MM.1S (cell line): ENCODE data around the gene AGBL1.
"Not testable (repeated sequence)": the region's sequence is repeated elsewhere in the genome, so short reads cannot be mapped to it uniquely, and the experiment has no call there.

Source experiments
- DNase-seq: peaks from one replicate; pipeline ENCODE4 v3.0.0-alpha.2; 2015
- H2AFZ ChIP-seq: fragments of 300-600 bp; sonication (generic); 2 replicates; pipeline ENCODE4 v1.6.0; 2016; ENCODE audit warnings: antibody characterized with exemption, low read length
- H3F3A ChIP-seq: fragments of 300-600 bp; sonication (generic); 2 replicates; pipeline ENCODE4 v1.6.1; 2016; ENCODE audit warnings: mild to moderate bottlenecking, antibody characterized with exemption, low read length, moderate library complexity, mixed read lengths; ENCODE audit not compliant: insufficient read depth
- H3K27ac ChIP-seq: fragments of 300-600 bp; sonication (generic); 2 replicates; pipeline ENCODE4 v1.5.1; 2016; ENCODE audit warnings: mild to moderate bottlenecking, low read length
- H3K27me3 ChIP-seq: fragments of 300-600 bp; sonication (generic); replicated peaks from 2 replicates; pipeline ENCODE4 v1.6.0; 2016; ENCODE audit warnings: low read length; ENCODE audit not compliant: insufficient read depth
- H3K36me3 ChIP-seq: fragments of 300-600 bp; sonication (generic); replicated peaks from 2 replicates; pipeline ENCODE4 v1.6.1; 2016; ENCODE audit warnings: mild to moderate bottlenecking, low read length, mixed read lengths; ENCODE audit not compliant: insufficient read depth
- H3K4me1 ChIP-seq: fragments of 300-600 bp; sonication (generic); 2 replicates; pipeline ENCODE4 v1.6.1; 2016; ENCODE audit warnings: low read length, mixed read lengths
- H3K4me2 ChIP-seq: fragments of 300-600 bp; sonication (generic); 2 replicates; pipeline ENCODE4 v1.6.0; 2016; ENCODE audit warnings: low read depth, low read length
- H3K4me3 ChIP-seq: fragments of 300-600 bp; sonication (generic); 2 replicates; pipeline ENCODE4 v1.5.1; 2016; ENCODE audit warnings: low read length, mixed read lengths
- H3K79me2 ChIP-seq: fragments of 300-600 bp; sonication (generic); 2 replicates; pipeline ENCODE4 v1.6.1; 2016; ENCODE audit warnings: mixed run types, low read length, mixed read lengths
- H3K9ac ChIP-seq: fragments of 300-600 bp; sonication (generic); 2 replicates; pipeline ENCODE4 v1.6.1; 2016; ENCODE audit warnings: low read length, mixed read lengths
- H3K9me2 ChIP-seq: fragments of 300-600 bp; sonication (generic); replicated peaks from 2 replicates; pipeline ENCODE4 v1.6.1; 2016; ENCODE audit warnings: mild to moderate bottlenecking, low read length, mixed read lengths; ENCODE audit not compliant: insufficient read depth
- H3K9me3 ChIP-seq: fragments of 300-600 bp; sonication (generic); replicated peaks from 2 replicates; pipeline ENCODE4 v1.6.1; 2016; ENCODE audit warnings: mild to moderate bottlenecking, low read length, mixed read lengths; ENCODE audit not compliant: insufficient read depth
- H4K20me1 ChIP-seq: fragments of 300-600 bp; sonication (generic); 2 replicates; pipeline ENCODE4 v1.6.1; 2016; ENCODE audit warnings: mild to moderate bottlenecking, low read length, moderate library complexity, mixed read lengths; ENCODE audit not compliant: insufficient read depth
- EZH2 ChIP-seq: fragments of 300-600 bp; sonication (generic); optimal IDR thresholded peaks from 2 replicates; pipeline ENCODE3; 2017; ENCODE audit warnings: low read depth, mild to moderate bottlenecking, antibody characterized with exemption, low read length, mixed read lengths
- EZH2phosphoT487 ChIP-seq: fragments of 300-600 bp; sonication (generic); IDR thresholded peaks from 2 replicates; pipeline ENCODE4 v1.6.1; 2018; ENCODE audit warnings: antibody characterized with exemption, low read length
- TF ChIP-seq, protein P1 (sequence below): fragments of 300-600 bp; sonication (generic); IDR thresholded peaks from 2 replicates; pipeline ENCODE4 v1.5.1; 2016; ENCODE audit warnings: antibody characterized with exemption, low read length, mixed read lengths

AGBL1 gene

DNA sequence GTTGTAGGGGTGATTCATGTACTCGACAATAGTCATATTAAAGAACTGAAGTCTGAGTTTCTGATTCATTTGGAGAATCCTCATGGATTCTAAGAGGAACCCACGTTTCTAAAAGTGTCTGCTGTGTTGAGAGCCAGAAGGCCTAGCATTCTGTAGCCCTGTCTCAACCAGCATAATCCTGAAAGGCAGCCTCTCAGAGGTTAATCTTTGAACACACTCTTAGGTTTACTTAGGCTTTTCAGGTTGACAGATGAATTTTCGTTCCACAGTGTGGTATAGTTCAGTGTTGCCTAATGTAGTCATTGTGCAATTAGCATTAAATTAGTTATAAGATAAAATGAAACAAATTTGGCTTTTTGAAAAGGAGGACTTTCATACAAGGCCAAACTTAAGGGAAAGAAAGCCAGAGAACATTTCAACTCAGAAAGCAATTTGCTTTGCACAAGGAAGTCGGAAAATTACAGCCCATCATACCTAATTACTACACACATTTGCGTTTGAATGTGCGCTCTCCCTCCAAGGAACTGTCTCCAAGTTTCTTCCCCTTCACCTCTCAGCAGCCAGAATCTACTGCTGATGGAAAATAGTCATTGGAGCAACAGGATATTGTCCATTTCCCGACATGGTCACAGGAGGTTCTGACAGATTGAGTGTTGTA is 42.0 kb downstream of the AGBL1 start:
- no peak overlapping the region for H3K4me2 ChIP-seq
- H3K27me3 ChIP-seq, result no peaks in the 10 kb centered on the region
- DNase-seq, result no peak
- H2AFZ ChIP-seq, result no peak overlapping the region
- no peak overlapping the region for H3K4me3 ChIP-seq
- H3K9ac ChIP-seq, result no peak overlapping the region
- H3K9me2 ChIP-seq, result no peaks in the 10 kb centered on the region
- H3K36me3 ChIP-seq, result no peaks in the 10 kb centered on the region
- no peaks in the 10 kb centered on the region for H3K9me3 ChIP-seq
- TF ChIP-seq EZH2 (no peak), EZH2phosphoT487 (no peak)
- TF ChIP-seq, protein P1, sequence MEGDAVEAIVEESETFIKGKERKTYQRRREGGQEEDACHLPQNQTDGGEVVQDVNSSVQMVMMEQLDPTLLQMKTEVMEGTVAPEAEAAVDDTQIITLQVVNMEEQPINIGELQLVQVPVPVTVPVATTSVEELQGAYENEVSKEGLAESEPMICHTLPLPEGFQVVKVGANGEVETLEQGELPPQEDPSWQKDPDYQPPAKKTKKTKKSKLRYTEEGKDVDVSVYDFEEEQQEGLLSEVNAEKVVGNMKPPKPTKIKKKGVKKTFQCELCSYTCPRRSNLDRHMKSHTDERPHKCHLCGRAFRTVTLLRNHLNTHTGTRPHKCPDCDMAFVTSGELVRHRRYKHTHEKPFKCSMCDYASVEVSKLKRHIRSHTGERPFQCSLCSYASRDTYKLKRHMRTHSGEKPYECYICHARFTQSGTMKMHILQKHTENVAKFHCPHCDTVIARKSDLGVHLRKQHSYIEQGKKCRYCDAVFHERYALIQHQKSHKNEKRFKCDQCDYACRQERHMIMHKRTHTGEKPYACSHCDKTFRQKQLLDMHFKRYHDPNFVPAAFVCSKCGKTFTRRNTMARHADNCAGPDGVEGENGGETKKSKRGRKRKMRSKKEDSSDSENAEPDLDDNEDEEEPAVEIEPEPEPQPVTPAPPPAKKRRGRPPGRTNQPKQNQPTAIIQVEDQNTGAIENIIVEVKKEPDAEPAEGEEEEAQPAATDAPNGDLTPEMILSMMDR, result no peak
- no peaks in the 10 kb centered on the region for H3K4me1 ChIP-seq
- no peaks in the 10 kb centered on the region for H4K20me1 ChIP-seq
- H3K79me2 ChIP-seq, result no peaks in the 10 kb centered on the region
- no peaks in the 10 kb centered on the region for H3F3A ChIP-seq
- no peak overlapping the region for H3K27ac ChIP-seq

DNA sequence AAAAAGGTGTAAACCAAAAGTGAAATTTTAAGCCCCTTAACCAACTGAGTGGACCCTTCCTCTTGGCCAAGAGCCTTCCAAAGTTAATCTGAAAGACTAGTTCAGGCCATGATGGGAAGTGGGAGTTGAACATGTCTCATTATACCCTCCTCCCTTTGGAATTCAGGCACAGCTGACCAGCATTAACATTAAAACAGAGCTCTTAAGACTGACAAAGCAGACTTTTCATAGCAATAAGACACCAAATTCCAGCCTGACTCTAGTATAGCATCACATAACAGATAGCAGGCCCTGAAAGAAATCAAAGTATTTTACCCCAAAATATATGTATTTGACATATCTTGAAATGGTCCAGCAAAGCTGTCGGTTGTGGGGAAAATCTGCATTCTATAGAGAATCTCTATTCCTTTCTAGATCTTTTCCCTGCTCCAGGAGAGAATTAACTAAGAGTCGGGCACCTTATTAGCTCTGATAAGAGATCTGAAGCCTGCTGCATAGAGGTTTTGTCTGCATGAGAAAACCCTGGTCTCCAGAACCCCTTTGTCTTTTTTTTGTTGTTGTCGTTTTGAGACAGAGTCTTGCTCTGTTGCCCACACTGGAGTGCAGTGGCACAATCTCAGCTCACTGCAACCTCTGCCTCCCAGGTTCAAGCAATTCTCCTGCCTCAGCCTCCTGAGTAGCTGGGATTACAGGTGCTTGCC is 43.2 kb downstream of the AGBL1 start:
- not testable (repeated sequence) for H3K4me2 ChIP-seq, H3K9me3 ChIP-seq, H3K4me1 ChIP-seq, H3K27ac ChIP-seq, H3K27me3 ChIP-seq, H4K20me1 ChIP-seq, H3K9me2 ChIP-seq, H3K36me3 ChIP-seq, DNase-seq, H3K9ac ChIP-seq, H3F3A ChIP-seq, H3K4me3 ChIP-seq, H2AFZ ChIP-seq, H3K79me2 ChIP-seq

DNA sequence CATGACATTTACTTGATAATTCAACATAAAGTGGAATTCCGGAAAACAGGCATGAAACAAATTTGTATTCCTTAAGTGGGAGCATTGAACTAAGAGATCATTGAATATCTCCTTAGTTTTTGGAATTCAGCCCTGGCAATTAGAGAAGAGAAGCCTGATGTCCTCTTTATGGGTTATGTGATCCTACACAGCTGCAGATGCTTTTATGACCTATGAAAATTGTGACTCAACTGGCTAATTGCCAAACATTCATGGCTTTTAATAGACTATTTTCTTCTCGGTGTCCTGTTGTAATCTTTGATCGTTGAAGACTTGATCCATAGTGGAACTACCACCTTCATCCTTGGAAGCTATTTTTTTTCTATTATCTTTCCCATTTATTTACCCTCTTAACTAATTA is 46.1 kb downstream of the AGBL1 start:
- H3K27ac ChIP-seq, result no peak overlapping the region

More for the DNA sequence above, 46.1 kb downstream of the AGBL1 start:
- DNase-seq, result no peak
- no peak overlapping the region for H2AFZ ChIP-seq
- H3K79me2 ChIP-seq, result no peaks in the 10 kb centered on the region
- H3K9me3 ChIP-seq, result no peaks in the 10 kb centered on the region
- no peaks in the 10 kb centered on the region for H3K9me2 ChIP-seq
- no peak overlapping the region for H3K4me2 ChIP-seq
- H3K36me3 ChIP-seq, result no peaks in the 10 kb centered on the region
- H3K27me3 ChIP-seq, result no peaks in the 10 kb centered on the region
- TF ChIP-seq, protein P1, result no peak
- TF ChIP-seq EZH2phosphoT487 (no peak), EZH2 (no peak)
- no peaks in the 10 kb centered on the region for H3F3A ChIP-seq
- H4K20me1 ChIP-seq, result no peaks in the 10 kb centered on the region
- H3K9ac ChIP-seq, result no peak overlapping the region
- H3K4me3 ChIP-seq, result no peak overlapping the region
- no peaks in the 10 kb centered on the region for H3K4me1 ChIP-seq
